HG03045 (cell line): ENCODE results near the gene SLC39A10.
"Not testable (repeated sequence)": the region's sequence is repeated elsewhere in the genome, so short reads cannot be mapped to it uniquely, and the experiment has no call there.

Source experiments
- ATAC-seq: cut with Tn5 transposase; IDR thresholded peaks from one replicate; pipeline ENCODE4 v1.9.1; 2021; ENCODE audit warnings: mild to moderate bottlenecking, moderate library complexity; ENCODE audit not compliant: unreplicated experiment

The SLC39A10 gene

DNA sequence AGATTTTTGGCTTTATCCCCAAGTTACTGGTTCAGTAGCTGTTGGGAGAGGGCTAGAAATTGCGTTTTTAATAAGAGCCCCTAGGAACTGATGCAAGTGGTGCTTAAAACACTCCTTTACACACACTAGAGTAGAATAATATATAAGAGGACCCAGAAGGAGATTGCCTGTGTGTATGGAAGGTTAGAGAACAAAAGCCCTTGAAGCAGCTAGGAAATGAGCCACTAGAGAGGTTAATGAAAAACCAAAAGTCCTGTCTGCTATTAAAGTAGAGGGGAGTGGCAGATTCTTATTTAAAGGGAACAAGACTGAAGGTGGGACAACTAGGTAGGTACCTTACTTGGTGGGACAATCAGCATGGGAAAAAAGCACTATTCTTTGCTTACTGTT, 14.4 kb upstream of the SLC39A10 start:
- no peak for ATAC-seq

DNA sequence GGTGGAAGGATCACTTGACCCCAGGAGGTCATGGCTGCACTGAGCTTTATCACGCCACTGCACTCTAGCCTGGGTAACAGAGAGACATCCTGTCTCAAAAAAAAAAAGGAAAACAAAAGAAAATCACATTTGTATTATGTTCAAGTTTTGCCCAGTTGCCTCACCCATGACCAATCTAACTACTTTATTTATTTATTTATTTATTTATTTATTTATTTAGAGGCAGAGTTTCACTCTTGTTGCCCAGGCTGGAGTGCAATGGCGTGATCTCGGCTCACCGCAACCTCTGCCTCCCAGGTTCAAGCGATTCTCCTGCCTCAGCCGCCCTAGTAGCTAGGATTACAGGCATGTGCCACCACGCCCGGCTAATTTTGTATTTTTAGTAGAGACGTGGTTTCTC, 12.3 kb upstream of the SLC39A10 start:
- not testable (repeated sequence) for ATAC-seq

DNA sequence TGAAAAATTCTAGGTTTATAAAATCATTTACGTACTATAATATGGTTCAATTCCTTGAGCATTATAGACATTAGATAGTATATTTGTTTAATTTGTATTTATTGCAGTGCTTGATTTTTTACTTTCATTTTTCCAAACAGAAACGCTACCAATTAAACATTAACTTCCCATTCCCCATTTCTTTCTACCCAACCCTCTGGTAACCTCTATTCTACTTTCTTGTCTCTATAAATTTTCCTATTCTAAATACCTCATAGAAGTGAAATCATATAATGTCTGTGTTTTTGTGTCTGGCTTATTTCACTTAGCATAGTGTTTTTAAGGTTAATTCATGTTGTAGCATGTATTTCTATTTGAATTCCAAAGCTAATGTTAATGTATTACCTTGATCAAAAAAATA, 11.6 kb upstream of the SLC39A10 start:
- no peak for ATAC-seq

DNA sequence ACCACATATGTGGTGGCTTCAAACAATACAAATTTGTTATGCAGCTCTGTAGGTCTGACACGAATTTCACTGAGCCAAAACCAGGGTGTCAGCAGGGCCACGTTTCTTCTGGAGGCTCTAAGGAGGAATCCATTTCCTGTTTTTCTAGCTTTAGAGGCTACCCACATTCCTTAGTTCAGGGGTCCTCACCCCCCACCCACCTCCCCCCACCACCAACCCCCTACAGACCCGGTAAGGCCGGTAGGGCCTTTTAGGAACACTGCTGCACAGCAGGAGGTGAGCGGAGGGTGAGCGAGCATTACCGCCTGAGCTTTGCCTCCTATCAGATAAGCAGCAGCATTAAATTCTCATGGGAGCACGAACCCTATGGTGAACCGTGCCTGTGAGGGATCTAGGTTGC, 10.6 kb upstream of the SLC39A10 start:
- ATAC-seq, result no peak

DNA sequence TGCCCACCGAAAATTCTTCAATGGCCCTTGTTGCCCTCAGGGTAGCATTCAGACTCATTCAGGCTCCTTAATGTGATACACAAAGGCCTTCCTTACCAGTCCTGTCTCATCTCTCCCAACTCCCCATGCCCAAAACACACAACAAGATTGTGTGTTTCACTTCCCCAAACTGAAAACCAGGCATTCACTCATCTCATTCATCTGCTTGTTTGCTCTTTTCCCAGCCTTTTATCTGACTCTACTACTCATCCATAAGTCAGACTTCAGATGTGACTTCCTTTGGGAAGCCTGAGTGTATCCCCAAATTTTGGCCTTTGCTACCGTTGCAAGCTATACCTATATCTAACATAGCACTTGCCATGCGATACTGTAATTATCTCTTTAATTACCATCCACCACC, 9.7 kb upstream of the SLC39A10 start:
- ATAC-seq, result no peak

DNA sequence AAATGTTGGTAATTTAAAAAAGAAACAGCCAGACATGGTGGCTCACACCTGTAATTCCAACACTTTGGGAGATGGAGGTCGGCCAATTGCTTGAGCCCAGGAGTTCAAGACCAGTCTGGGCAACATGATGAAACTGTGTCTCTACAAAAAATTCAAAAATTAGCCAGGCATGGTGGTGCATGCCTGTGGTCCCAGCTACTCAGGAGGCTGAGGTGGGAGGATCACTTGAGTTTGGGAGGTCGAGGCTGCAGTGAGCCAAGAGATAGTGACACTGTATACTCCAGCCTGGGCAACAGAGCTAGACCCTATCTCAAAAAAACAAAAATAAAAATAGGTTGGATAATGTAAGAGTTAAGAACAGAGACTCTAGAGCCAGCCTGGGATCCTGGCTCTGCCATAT, 8.7 kb upstream of the SLC39A10 start:
- not testable (repeated sequence) for ATAC-seq

DNA sequence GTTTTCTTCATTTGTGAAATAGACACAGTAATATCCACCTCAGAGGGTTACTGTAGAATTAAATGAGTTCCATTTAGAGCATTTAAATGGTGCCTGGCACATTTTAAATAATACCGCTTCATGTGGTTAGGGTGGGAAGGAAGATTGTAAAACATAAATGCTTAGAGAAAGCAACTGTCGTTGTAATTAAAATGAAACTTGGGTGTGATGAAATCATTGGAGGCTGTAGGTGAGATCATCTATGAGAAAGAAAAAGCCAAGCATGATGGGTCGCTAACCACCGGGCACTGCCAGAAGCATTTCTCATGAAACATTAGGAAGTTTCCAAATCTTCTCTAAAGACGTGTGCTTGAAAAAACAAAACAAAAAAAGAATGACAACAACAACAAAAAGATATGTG, 8.2 kb upstream of the SLC39A10 start:
- no peak for ATAC-seq

DNA sequence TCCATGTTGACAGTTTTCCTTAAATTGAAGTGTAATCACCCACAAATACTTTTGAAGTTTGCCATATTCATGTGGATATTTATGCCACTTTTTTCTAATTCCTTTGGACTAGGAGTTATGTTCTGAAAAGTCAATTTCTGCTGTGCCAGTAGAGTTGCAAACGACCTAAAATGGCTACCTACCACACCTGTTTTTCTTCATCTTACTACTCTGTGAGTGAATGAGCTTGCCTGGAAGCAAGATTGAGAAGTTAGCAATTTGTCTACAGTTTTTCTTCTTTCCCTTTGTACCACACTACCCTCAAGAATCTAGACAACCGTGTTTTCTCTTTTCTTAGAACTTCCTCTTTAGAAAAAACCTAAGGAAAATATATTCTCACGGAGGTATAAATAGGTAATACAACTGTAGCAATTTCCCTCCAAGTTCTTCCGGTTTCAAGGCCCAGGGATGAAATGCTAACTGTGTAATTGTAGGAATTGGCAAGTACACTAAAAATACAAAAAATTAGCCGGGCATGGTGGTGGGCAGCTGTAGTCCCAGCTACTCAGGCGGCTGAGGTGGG, 7.3 kb upstream of the SLC39A10 start:
- peak; percentile 18 for ATAC-seq

DNA sequence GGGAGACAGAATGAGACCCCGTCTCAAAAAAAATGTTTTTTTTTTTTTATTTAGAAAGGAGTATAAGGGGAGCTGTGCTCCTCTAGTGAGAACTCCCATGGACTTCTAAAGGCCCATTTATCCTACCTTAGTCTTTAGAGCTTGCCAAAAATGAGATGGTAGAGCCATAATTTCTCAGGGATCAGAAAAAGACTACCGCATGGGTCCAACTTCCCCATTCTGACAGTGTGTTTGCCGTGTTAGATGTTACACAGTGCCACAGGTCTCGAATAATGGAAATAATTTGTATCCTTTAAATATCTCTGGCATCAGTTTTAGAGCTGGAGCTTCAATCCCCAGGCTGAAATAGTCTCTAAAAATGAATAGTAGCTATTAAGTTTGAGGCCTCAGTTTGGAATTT, 6.0 kb upstream of the SLC39A10 start:
- ATAC-seq, result no peak

DNA sequence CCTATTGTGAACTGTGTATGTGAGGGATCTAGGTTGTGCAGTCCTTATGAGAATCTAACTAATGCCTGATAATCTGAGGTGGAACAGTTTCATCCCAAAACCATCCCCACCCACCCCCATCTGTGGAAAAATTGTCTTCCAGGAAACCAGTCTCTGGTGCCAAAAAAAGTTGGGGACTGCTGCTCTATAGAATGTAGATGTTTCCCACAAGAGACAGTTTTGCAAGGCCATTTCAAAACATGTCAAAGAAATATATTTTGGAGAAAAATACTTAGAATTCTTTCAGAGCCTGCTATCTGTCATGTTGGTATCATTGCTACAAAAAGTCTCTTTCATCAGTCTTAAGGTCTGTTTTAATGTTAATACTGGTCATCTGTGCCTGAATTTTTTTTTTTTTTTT, 4.1 kb upstream of the SLC39A10 start:
- ATAC-seq, result no peak

DNA sequence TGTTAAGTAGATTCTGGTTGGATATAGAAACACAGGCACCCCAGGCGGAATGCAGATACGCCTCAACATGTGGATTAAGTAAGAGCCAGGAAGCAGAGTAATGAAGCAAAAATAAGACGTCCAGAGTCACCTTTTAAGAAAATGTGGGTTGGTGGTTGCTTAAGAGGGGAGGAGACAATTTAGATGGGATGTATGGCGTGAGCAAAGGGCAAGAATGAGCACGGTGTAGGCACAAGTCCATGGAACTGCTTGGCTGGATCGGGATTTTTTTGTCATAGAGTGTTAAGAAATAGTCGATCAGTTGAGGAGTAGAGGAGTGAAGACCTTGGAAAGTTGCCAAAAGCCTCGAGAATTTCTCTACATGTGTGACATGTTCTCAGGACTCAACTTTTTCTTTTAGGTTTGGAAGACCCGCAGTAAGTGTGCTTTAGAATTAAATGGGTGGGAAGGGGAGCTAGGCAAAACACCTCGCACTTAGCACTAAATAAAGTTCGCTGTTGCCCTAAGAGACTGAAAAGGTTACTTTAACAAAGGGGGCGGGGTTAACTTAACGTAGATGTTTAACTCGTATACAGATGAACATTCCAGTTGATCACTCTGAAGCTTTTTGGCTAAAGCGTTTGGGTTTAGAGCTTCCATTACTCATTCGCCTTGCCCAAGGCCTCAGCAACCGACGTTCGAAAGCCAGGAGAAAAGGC, 716 bp upstream of the SLC39A10 start:
- peak; percentile 37 for ATAC-seq

DNA sequence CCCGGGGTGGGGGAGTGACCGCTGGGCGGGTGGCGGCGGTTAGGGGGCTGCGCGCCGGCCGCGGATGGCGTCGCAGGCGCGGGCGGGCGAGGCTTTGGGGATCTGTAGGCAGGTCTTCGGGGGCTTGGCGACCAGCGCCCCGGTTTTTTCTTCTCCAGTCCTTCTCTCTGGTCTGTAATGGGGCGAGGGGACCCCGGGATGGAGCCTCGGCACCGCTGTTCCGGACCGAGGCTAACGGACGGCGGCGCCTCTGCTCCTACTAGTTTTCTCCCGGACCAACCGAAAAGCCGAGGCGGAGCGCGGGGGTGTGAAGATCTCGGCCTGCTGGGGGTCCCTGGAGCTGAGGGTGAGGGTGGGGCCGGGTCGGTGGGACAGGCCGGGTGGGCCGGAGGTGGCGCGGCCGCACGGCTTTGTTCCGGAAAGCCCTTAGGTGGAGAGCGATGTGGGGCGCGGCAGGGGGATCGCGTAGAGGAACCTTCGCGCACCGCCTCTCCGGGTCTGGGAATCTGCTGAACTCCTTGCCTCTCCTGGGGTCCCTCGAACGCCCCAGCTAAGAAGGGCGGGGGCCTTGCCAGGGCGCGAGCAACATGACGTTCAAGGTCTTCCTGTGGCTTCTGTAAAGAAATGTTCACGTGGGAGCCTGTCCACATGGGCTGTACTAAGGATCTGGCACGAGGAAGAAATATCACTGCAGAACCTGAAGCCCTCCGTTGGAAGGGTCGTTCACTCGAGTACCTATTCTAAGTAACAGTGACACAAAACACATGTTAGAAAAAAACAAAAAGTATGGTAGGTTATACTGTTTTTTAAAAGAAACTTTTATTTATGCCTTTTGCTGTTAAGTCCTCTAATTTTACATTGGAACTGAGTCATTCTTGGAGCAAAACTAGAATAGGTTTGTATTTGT, 861 bp downstream of the SLC39A10 start:
- ATAC-seq, result peak; percentile 25

DNA sequence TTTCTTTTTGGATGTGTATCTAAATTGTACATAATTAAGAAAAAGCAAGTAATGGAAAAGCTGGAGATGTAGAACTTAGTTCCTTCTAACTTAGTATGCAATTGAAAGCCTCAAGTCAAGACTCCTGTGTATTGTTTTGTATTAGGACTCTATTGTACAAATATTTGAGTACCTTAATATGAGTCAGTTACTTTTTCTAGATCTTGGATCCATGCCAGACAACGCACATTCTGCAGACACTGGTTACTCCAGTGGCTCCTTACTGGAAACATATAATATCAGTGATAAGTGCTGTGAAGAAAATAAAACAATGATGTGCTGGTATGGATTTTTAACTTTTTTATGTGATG, 1.5 kb downstream of the SLC39A10 start:
- no peak for ATAC-seq

DNA sequence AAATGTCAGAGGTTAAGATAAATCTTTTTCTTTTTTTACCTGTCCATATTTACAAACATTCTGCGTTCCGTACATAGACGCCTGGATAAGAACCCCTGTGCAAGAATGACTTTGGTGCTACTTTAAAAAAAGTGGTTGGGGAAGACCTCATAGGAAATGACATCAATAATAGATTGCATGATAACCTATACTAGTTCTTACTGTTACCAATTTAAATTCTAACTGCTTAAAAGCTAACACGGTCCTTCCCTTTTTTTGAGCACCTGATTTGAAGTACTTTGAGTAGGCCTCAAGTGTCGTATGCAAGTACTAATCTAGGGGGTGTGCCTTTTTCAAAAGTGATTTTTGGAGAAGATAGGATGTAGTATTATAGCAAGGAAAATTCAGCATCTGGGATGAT, 2.1 kb downstream of the SLC39A10 start:
- no peak for ATAC-seq

DNA sequence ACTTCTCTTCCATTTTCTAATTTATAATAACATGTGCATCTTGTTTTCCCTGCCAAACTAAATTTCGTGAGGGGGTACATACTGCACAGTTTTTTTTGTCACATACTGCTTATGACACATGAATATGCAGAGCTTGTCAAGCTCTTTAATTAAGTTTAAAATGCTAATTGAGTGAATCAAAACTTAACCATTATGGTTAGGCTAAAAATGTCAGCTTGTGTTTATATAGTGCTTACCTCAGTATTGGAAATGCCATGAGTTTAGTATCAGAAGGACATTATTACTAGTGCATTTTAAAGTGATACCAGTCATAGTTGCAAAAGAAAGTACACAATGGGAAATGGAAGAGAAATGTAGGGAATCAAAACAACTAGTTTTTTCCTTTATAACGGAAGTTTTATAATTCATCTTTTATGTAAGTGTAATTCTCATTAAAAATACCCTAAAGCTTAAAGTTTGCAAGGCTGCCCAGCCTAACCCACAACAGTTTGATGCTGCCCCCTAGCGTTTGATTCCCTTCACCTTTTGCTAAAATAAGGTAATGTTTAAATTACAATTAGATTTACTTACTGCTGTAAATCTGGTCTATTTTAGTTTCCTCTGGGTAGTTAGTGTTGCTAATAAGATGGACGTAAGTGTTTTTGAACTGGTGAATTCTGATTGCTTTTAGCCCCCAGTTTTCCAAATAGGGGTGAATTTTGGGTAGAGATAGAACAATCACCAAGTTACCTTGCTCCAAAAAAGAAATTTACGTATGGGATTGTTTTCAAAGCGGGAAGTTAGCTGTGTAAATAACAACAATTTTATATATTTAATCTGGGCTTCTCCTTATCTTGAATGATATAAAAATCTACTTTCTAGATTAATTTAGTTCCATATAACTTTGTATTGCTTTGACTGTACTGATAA, 3.2 kb downstream of the SLC39A10 start:
- ATAC-seq, result no peak

DNA sequence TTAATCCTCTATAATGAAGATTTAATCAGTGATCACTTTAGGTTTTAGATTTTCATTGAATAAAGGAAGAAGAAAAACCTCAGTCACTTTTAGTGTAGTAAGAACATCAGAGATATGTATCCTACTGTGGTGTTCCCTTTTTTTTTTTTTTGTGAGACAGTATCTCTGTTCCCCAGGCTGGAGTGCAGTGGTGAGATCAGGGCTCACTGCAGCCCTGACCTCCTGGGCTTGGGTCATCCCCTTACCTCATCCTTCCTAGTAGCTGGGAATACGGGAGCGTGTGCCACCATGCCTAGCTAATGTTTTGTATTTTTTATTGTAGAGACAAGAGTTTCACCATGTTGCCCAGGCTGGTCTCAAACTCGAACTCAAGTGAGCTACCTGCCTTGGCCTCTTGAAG, 5.1 kb downstream of the SLC39A10 start:
- ATAC-seq, result no peak

DNA sequence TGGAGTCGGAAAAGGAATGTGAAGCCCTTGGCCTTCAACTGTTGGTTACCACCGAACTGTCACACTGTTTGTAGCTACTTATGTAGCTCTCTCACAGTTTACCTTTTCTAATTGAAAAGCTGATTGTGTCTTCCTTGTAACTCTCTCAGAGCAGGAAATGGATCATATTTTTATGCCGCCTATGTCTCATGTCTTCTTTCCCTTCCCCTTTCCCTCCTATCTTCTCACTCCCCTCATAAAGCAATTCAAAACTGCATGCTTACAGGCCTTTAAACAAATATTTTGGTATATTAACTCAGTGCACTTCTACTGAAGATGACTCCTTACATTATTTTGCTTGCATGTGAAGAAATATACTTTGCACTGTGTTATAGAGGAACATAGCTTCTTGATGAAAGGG, 6.0 kb downstream of the SLC39A10 start:
- no peak for ATAC-seq

DNA sequence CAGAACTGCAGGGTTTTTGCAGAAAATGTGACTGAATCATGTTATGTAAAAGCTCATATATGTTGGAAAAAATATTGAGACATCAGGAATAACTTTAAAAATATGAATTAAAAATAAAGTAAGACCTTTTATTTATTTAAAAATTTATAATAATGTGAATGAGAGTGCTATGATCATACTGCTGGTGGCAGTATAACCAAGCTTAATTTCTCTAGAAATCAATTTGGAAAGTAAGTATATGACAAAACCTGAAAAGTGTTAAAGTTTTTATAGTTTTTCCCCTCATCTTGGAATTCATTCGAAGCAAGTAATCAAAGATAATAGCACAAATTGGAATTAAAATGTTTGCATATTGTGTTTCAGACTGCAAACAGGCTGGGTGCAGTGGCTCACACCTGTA, 7.5 kb downstream of the SLC39A10 start:
- no peak for ATAC-seq

DNA sequence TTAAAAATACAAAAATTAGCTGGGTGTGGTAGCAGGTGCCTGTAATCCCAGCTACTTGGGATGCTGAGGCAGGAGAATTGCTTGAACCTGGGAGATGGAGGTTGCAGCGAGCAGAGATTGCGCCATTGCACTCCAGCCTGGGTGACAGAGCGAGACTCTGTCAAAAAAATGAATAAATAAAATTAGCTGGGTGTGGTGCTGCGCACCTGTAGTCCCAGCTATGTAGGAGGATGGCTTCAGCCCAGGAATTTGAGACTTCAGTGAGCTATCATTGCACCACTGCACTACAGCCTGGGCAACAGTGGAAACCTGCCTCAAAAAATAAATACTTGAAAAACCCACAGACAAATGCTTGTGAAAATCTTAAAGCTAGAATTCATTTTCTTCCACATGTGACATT, 8.1 kb downstream of the SLC39A10 start:
- ATAC-seq, result not testable (repeated sequence)

DNA sequence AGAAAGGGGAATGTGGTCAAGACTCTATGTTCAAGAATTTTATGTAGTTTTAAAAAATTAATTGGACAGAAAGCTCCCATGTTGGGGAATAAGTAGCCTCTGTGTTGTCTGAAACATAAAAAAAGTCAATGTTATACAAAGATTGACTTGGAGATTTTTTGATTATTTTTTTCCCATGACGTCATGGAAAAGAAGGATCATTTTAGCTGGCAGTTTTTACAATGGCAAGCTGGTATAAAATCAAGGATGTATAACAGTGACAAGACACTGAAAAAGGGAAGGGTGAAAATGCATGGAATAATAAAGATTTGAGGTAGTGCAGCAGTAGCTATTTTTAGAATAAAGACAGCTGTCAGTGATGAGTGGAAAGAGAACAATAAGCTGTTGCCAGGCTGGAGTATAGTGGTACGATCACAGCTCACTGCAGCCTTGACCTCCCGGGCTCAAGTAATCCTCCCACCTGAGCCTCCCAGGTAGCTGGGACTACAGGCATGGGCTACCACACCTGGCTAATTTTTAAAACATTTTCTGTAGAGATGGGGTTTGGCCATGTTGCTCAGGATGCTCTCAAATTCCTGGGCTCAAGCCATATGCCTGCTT, 9.2 kb downstream of the SLC39A10 start:
- no peak for ATAC-seq

DNA sequence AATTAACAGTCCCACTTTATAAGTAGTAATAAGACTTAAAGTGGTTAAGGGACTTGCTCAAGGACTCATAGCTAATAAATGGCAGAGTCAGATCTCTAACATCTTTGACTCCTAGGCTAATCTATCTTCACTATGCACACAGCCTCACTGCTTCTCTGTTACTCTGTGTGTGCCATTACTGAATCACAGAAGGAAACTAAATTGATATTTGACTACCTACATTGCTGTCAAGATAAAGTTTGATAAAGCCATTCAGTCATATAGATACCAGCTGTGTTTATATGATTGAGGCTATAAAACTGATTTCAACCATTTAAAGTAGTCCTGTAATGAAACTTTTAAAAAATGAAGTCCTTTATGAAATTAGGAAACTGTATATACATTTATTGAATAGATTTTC, 10.9 kb downstream of the SLC39A10 start:
- no peak for ATAC-seq
